Hepatic stellate cell (primary cell): Measurements from ENCODE around the gene RYR1.
"Not testable (repeated sequence)": the region's sequence is repeated elsewhere in the genome, so short reads cannot be mapped to it uniquely, and the experiment has no call there.

ENCODE experiments used
- DNase-seq: peaks from one replicate; pipeline ENCODE4 v3.0.0; 2011; ENCODE audit warnings: low spot score

Gene RYR1

DNA sequence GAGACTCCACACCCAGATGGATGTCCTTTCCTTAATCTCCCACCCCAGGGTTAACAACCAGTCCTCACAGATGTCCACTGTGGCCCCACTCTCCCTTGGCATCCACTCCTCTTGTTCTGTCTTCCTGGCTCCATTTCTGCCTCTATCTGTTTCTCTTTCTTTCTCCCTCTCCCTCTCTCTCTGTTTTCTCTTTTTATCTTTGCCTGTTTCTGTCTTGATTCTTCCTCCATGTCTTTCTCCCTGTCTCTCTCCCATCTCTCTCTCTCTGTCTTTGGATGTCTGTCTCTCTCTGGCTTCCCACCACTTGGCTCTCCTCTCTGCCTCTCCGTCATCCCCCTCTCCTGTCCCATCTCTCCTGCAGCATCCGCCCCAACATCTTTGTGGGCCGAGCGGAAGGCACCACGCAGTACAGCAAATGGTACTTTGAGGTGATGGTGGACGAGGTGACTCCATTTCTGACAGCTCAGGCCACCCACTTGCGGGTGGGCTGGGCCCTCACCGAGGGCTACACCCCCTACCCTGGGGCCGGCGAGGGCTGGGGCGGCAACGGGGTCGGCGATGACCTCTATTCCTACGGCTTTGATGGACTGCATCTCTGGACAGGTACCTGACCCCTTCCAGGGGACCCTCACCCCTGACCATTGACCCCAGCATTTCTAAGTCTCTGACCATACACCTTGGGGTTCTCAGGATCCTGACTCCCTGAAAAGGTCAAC, 24.4 kb downstream of the RYR1 start:
- DNase-seq = no peak

DNA sequence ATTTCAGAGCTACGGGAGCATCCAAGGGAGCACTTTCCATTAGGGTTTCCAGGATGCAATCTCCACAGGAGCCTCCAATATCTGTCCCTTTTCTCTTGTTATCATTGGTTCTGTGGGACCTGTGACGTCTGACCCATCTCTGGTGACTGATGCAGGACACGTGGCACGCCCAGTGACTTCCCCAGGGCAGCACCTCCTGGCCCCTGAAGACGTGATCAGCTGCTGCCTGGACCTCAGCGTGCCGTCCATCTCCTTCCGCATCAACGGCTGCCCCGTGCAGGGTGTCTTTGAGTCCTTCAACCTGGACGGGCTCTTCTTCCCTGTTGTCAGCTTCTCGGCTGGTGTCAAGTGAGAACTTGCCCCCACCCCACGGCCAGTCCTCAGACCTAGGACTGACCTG, 25.5 kb downstream of the RYR1 start:
- no peak for DNase-seq

GRCh38 chr19:38463365-38463764, 29.9 kb downstream of the RYR1 start:
- no peak for DNase-seq

GRCh38 chr19:38464421-38465082, 31.1 kb downstream of the RYR1 start:
- no peak for DNase-seq

GRCh38 chr19:38466050-38466449, 32.6 kb downstream of the RYR1 start:
- DNase-seq = no peak

DNA sequence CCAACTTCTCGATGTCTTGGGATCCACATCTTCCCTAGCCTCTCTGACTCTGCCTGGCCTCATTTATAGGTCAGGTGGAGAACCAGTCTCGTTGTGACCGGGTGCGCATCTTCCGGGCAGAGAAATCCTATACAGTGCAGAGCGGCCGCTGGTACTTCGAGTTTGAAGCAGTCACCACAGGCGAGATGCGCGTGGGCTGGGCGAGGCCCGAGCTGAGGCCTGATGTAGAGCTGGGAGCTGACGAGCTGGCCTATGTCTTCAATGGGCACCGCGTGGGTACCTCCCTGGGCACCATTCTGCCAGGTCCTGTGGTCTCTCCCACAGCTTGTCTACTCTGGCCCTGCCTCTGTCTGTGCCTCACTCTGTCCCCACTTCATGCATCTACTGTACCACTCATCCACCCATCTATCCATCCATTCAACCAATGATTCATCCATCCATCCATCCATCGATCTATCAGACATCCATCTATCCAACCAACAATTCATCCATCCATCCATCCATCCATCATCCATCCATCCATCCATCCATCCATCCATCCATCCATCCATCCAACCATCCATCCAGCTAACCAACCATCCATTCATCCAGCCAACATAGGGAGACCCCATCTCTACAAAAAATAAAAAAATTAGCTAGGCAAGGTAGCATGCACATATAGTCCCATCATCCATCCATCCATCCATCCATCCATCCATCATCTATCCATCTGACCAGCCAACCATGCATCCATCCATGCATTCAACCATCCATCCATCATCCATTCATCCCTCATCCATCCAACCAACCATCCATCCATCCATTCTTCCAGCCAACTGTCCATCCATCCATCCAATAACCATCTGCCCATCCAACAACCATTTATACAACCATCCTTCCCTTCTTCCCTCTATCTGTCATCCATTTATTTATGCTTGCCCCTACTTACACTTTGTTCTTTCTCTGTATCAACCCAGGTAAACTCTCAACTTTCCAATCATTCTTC, 34.3 kb downstream of the RYR1 start:
- no peak for DNase-seq

GRCh38 chr19:38469151-38469550, 35.7 kb downstream of the RYR1 start:
- no peak for DNase-seq

DNA sequence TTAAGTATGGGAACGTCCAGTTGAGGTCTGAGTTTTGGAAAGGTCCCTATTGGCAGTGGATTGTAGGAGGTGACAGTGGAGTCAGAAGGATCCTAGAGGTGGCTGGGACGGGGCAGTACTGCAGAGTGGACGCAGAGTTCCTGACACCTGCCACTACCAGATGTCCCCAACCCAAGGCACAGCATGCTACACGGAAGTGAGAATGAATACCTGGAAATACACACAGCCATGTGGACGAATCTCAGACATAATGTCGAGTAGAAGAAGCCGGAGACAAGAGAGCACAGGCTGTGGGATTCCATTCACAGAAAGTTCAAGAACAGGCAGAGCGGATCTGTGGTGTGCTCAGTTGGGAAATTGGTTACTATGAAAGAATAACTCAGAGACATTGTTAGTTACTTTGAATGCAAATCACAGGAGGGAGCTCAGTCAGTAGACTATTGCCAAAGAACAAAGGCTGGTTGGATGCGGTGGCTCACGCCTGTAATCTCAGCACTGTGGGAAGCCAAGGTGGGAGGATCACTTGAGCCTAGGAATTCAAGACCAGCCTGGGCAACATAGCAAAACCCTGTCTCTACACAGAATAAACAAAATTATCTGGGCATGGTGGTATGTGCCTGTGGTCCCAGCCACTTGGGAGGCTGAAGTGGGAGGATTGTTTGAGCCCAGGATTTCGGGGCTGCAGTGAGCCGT, 37.4 kb downstream of the RYR1 start:
- DNase-seq = no peak

DNA sequence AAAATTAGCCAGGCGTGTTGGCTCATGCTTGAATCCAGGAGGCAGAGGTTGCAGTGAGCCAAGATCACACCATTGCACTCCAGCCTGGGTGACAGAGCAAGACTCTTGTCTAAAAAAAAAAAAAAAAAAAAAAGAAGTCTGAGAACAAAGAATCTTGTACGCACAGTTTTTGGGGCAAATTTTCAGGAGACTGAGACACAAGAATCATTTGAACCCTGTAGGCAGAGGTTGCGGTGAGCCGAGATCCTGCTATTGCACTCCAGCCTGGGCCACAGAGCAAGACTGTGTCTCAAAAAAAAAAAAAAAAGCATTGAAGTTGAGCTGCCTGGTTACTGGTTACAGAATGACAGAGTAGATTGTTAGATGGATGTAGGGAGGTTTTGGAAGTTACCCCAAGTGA, 39.2 kb downstream of the RYR1 start:
- DNase-seq = not testable (repeated sequence)

DNA sequence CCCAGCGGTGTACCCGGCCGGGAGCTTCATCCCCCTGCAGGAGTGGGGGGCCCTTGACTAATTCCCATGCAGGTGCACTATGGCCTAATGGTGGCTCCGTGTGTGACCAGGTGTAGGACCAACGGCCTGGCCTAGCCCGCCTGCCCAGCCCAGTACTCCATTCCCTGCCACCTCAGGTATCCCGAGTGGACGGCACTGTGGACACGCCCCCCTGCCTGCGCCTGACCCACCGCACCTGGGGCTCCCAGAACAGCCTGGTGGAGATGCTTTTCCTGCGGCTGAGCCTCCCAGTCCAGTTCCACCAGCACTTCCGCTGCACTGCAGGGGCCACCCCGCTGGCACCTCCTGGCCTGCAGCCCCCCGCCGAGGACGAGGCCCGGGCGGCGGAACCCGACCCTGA, 39.7 kb downstream of the RYR1 start:
- no peak for DNase-seq

DNA sequence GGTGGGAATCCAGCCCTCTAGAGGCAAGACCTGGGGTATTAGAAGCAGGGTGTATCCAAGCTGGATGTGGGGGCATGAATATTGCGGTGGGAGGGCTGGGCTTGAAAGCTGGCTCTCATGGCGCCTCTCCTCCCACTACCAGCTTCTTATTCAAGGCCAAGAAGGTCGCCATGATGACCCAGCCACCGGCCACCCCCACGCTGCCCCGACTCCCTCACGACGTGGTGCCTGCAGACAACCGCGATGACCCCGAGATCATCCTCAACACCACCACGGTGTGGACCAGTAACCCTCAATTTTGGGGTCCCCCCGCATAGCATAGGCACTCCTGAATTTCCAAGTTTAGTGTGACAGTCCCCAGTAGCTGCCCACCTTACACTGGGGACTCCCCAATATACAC, 41.7 kb downstream of the RYR1 start:
- no peak for DNase-seq

DNA sequence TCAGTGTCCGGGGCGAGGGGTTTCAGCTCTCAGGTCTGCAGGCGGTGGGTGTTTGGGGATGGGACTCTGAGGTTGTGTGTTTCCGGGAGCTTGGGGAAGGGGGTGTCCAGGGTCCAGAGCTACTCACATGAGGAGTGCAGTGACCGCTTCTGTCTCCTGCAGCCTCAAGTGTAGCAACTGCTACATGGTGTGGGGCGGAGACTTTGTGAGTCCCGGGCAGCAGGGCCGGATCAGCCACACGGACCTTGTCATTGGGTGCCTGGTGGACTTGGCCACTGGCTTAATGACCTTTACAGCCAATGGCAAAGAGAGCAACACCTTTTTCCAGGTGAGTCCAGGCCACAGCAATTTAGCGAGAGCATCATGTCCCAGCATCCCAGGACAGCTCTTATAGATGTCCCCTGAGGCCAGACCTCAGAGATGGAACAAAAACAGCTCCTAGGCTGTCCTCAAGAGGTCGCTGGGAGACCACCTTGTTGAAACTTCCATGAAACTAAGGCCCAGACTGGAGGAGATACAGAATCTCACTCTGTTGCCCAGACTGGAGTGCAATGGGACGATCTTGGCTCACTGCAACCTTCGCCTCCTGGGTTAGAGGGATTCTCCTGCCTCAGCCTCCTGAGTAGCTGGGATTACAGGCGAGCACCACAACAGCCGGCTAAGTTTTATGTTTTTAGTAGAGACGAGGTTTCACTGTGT, 44.9 kb downstream of the RYR1 start:
- DNase-seq = peak; percentile 32

GRCh38 chr19:38482496-38482895, 49.0 kb downstream of the RYR1 start:
- no peak for DNase-seq

DNA sequence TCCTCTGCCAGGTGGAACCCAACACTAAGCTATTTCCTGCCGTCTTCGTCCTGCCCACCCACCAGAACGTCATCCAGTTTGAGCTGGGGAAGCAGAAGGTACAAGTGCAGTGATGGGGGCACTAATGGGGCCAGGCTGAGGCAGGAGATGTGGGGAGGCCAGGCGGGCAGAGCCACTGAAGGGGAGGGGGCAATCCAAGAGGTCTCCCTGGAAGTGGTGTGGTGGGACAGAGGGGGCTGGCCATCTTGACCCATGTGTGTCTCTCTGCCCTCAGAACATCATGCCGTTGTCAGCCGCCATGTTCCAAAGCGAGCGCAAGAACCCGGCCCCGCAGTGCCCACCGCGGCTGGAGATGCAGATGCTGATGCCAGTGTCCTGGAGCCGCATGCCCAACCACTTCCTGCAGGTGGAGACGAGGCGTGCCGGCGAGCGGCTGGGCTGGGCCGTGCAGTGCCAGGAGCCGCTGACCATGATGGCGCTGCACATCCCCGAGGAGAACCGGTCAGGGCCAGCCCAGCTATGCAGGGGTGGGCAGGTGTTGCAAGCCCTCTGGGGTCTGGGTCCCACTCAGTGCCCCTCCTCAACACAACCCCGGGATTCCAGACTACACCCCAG, 49.6 kb downstream of the RYR1 start:
- no peak for DNase-seq

GRCh38 chr19:38484747-38485146, 51.3 kb downstream of the RYR1 start:
- DNase-seq = no peak

DNA sequence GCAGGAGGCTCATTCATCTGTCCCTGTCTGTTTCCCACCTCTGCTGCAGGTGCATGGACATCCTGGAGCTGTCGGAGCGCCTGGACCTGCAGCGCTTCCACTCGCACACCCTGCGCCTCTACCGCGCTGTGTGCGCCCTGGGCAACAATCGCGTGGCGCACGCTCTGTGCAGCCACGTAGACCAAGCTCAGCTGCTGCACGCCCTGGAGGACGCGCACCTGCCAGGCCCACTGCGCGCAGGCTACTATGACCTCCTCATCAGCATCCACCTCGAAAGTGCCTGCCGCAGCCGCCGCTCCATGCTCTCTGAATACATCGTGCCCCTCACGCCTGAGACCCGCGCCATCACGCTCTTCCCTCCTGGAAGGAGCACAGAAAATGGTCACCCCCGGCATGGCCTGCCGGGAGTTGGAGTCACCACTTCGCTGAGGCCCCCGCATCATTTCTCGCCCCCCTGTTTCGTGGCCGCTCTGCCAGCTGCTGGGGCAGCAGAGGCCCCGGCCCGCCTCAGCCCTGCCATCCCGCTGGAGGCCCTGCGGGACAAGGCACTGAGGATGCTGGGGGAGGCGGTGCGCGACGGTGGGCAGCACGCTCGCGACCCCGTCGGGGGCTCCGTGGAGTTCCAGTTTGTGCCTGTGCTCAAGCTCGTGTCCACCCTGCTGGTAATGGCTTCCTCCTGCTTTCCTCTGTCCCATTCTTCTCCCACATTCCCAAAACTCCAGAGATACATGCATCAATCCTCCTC, 52.2 kb downstream of the RYR1 start:
- no peak for DNase-seq

DNA sequence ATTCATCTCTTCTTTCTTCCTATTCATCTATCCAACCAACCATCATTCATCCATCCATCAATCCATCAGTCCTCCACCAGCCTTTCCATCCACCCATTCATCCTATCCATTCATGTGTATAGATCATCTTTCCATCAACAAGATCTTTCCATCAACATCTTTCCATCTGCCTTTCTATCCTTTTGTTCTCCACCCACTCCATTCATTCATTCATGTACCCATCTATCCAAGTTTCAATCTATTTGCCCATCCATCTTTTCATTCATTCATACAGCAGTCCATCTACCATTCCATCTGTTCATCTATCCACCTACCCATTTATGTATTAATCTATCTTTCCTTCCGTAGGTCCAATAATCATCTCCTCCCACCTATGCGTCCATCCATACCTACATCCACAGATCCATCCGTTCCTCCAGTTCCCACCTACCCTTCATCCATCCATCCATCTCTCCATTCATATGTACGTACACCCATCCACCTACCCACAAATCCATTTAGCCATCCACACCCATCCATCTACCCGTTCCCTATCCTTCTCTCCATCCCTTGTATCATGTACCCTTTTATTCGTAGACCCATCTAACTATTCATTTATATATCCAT, 53.3 kb downstream of the RYR1 start:
- no peak for DNase-seq

GRCh38 chr19:38488096-38488495, 54.6 kb downstream of the RYR1 start:
- DNase-seq = no peak

DNA sequence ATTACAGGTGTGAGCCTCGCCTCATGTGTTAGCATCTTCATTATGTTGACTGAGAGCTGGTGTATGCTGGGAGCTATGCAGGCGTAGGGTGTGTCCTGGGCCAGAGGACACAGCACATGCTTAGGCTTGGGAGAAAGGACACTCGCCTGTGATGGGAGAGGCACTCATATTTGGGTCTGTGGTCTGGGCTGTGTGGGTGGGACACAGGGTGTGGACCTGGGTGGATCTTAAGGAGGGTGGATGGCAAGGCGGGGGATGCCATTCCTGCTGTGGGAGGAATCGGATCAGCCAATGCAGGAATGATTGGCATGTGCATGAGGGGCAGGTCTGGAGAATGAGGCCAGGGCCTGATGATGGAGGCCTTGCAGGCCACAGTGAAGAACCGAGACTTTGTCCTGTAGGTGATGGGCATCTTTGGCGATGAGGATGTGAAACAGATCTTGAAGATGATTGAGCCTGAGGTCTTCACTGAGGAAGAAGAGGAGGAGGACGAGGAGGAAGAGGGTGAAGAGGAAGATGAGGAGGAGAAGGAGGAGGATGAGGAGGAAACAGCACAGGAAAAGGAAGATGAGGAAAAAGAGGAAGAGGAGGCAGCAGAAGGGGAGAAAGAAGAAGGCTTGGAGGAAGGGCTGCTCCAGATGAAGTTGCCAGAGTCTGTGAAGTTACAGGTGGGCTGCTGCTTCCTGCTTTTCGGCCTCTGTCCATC, 55.4 kb downstream of the RYR1 start:
- DNase-seq = no peak
